Heart right ventricle (tissue), 16 donors: ENCODE results near the gene SP6. TPM values are rescaled to one million over a fixed set of nuclear protein-coding genes. Genes with fewer than 3 reads are reported as not detected.

Source experiments
- ATAC-seq, 8 donors: fragments of 200-7000 bp; cut with Tn5 transposase; one replicate each; pipeline ENCODE4 v1.9.1; 2020; ENCODE audit warnings: mild to moderate bottlenecking in 8 of 8, moderate library complexity in 8 of 8, moderate number of reproducible peaks in 1 of 8
- DNase-seq, 2 donors: peaks; one replicate each; pipeline ENCODE4 v3.0.0-alpha.2; 2020
- H3K27ac ChIP-seq, 10 donors: fragments of 200-600 bp; sonication (generic) in 2 of 10; one replicate each; pipeline versions ENCODE4 v1.5.0 to v1.8.0; 2020 to 2022; ENCODE audit warnings: mild to moderate bottlenecking in 3 of 10
- H3K27me3 ChIP-seq, 7 donors: fragments of 200-600 bp; one replicate each; pipeline ENCODE4 v1.8.0; 2021 to 2022; ENCODE audit warnings: mild to moderate bottlenecking in 2 of 7
- H3K36me3 ChIP-seq, 9 donors: fragments of 200-600 bp; sonication (generic) in 1 of 9; one replicate each; pipeline versions ENCODE4 v1.5.0 to v1.8.0; 2020 to 2022; ENCODE audit warnings: mild to moderate bottlenecking in 2 of 9
- H3K4me1 ChIP-seq, 9 donors: fragments of 200-600 bp; sonication (generic) in 1 of 9; one replicate each; pipeline versions ENCODE4 v1.5.0 to v1.8.0; 2020 to 2022; ENCODE audit warnings: mild to moderate bottlenecking in 4 of 9
- H3K4me3 ChIP-seq, 10 donors: fragments of 200-600 bp; sonication (generic) in 2 of 10; one replicate each; pipeline versions ENCODE4 v1.5.0 to v1.8.0; 2020 to 2022; ENCODE audit warnings: mild to moderate bottlenecking in 7 of 10, moderate library complexity in 2 of 10
- H3K9me3 ChIP-seq, 11 donors: fragments of 200-600 bp in 10 of 11; sonication (generic) in 2 of 11; one replicate each; pipeline versions ENCODE4 v1.5.0 to v1.8.0; 2013 to 2022; ENCODE audit warnings: mild to moderate bottlenecking in 2 of 11, control low read depth in 1 of 11, moderate library complexity in 1 of 11
- CTCF ChIP-seq, 9 donors: fragments of 200-600 bp; sonication (generic) in 2 of 9; IDR thresholded peaks; one replicate each; pipeline versions ENCODE4 v1.5.0 to v1.8.0; 2021 to 2022; ENCODE audit warnings: antibody characterized with exemption in 9 of 9, mild to moderate bottlenecking in 5 of 9, moderate library complexity in 1 of 9
- WGBS, 2 donors: extraction: QIAGEN DNeasy Blood & Tissue Kit; methylation state at CpG; one replicate each; pipeline ENCODE4 v1.1.7; 2013; ENCODE audit warnings: inconsistent platforms in 1 of 2; 5-methylcytosine and 5-hydroxymethylcytosine counted together
- intact Hi-C, 10 donors: fragments of 100-400 bp; cut with DNase I; formaldehyde crosslinking; loops; one replicate each; pipeline versions ENCODE4 v1.11.1 to v1.14.2; 2022
- polyA plus RNA-seq, 2 donors: library from polyadenylated mRNA; stranded (reverse); fragments of 200-250 nt; gene quantifications; one replicate each; pipeline ENCODE4 v1.2.3, GENCODE V29; 2013
- total RNA-seq, 10 donors: library from RNA; stranded (reverse); fragmentation: NEBNext Ultra II Directional in 3 of 10; extraction: Animal tissue kit (Norgen Biotek cat#: 25700) in 3 of 10; gene quantifications; one replicate each; pipeline versions ENCODE4 v1.2.1 to v1.2.4, GENCODE V29; 2021 to 2023
- donor health status: Arrhythmogenic right ventricular cardiomyopathy.
- donor health status: ischemic (EF 13 %, LVEDD 7.1; RV severe dilation, severe dysfunction).
- donor health status: healthy with polysubstance abuse.
- donor health status: DM: no; HTN: yes; CAD: no.
- donor health status: DM: no; HTN: no; CAD: no.
- donor health status: ischemic (EF 25% LVEDD 6.9; RV normal size, moderate dysfunction).
- donor health status: ischemic (EF 25% LVEDD 5.7; RV mildly dilated, moderate dysfunction).
- donor health status: healthy.
- donor health status: DM: yes; HTN: yes; CAD: no.
- donor health status: Ischemic cardiomyopathy.
- donor health status: ischemic (EF 35%, LVEDD 5.7; RV mildly dilated, moderate dysfunction).
- donor health status: nonischemic (EF 11% LVEDD 7.7; RV severe dilation, severe dysfunction).
- donor health status: DM: yes; HTN: yes; CAD: no.
- donor health status: PGD.
- donor health status: ischemic (EF 29% LVEDD 5.4; RV normal size, mild dysfunction).
- donor health status: nonischemic (EF 23%, LVEDD 6.1; RV moderate dilation, normal function).

SP6 gene
- total and polyA plus RNA-seq, 12 donors, result 0.05 to 1.9 (median 0.23) TPM

GRCh38 chr17:47884905-47885730, 34.2 kb upstream of the SP6 start:
- 56 to 69% methylated on average over 11 of the region's 11 CpGs for WGBS, 2 donors
- no peak for DNase-seq
- Histone ChIP-seq H3K9me3 (no peaks in the 10 kb centered on the region), H3K36me3 (no peaks in the 10 kb centered on the region), H3K4me1 (peaks cover 0 to 31% (median 5%) of the 10 kb centered on the region in 9 donors), H3K4me3 (no peak overlapping the region), H3K27ac (no peak overlapping the region), H3K27me3 (peaks cover 0 to 3% (median 0%) of the 10 kb centered on the region in 7 donors)
- no peak for ATAC-seq
- intact Hi-C loops, result loop anchor here in 2 of 10 donors (2.0 to 5.0 kb wide), 2 partner anchors 38 to 108 kb away; no protein-coding TSS in a partner anchor
- no peak for TF ChIP-seq CTCF (IDR thresholded peaks at IDR 0.05)

DNA sequence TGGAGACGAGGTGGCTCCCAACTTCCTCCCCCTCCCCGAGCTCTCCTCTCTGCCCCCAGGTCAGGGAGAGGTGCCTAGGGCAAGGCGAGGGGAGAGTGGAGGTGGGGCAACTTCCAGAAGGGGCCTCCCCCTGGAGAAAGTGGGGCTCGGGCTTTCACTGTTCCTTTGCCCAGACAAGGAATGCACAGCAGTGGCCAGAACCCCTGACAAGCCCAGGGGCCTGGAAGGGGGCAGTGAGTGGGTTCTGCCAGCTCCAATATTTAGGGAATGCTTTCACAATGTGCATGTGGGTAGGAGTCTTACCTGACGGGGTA, 33.4 kb upstream of the SP6 start:
- TF ChIP-seq CTCF (IDR thresholded peaks at IDR 0.05), result no peak
- no peaks in the 10 kb centered on the region for H3K9me3 ChIP-seq
- peaks cover 0 to 31% (median 5%) of the 10 kb centered on the region in 9 donors for H3K4me1 ChIP-seq
- WGBS, 2 donors, result 53 to 55% methylated on average over 5 of the region's 5 CpGs
- intact Hi-C loops, result loop anchor here in 1 of 10 donors (2.0 kb wide), 1 partner anchor 38 kb away; no protein-coding TSS in a partner anchor
- H3K4me3 ChIP-seq, result no peak overlapping the region
- no peaks in the 10 kb centered on the region for H3K36me3 ChIP-seq
- peaks cover 0 to 3% (median 0%) of the 10 kb centered on the region in 7 donors for H3K27me3 ChIP-seq
- ATAC-seq, result no peak
- no peak overlapping the region for H3K27ac ChIP-seq
- no peak for DNase-seq

GRCh38 chr17:47883589-47884426, 32.8 kb upstream of the SP6 start:
- Histone ChIP-seq H3K27me3 (peaks cover 0 to 3% (median under 1%) of the 10 kb centered on the region in 7 donors), H3K36me3 (no peaks in the 10 kb centered on the region), H3K4me1 (peaks cover 0 to 31% (median 5%) of the 10 kb centered on the region in 9 donors), H3K4me3 (no peak overlapping the region), H3K9me3 (no peaks in the 10 kb centered on the region), H3K27ac (no peak overlapping the region)
- intact Hi-C loops, result loop anchor here in 1 of 10 donors (2.0 kb wide), 1 partner anchor 37 kb away; no protein-coding TSS in a partner anchor
- DNase-seq (no peak), ATAC-seq (peak in 1 of 8 donors; percentile 31)
- no peak for TF ChIP-seq CTCF (IDR thresholded peaks at IDR 0.05)
- 75 to 77% methylated on average over 9 of the region's 9 CpGs for WGBS, 2 donors
